H1 (cell line): ENCODE data around the gene RELCH. TPM values are rescaled to one million over a fixed set of nuclear protein-coding genes. Genes with fewer than 3 reads are reported as not detected.

ENCODE experiments used
- CTCF ChIA-PET: fragments of 300-600 bp; sonication (Branson Sonifier 250); formaldehyde crosslinking; loops from one replicate; lab custom pipeline; 2021; ENCODE audit not compliant: partially characterized antibody; lab: Charles Lee
- POLR2A ChIA-PET: fragments of 300-600 bp; sonication (Branson Sonifier 250); formaldehyde crosslinking; loops from one replicate; lab custom pipeline; 2021; ENCODE audit warnings: inconsistent platforms; ENCODE audit not compliant: partially characterized antibody; lab: Charles Lee
- DNase-seq, 2 experiments: peaks; one replicate each; pipeline versions ENCODE4 v3.0.0 to v3.0.0-alpha.2; 2010 to 2022; ENCODE audit warnings: low spot score in 2 of 2, low read depth in 1 of 2, mixed read lengths in 1 of 2
- FAIRE-seq: peaks from 2 replicates; lab custom pipeline; 2011; peaks lifted over from hg19 to GRCh38; lab: Jason Lieb, UNC
- H2AFZ ChIP-seq: 2 replicates; pipeline ENCODE4 v1.8.1; 2012; ENCODE audit warnings: low read length, inconsistent platforms
- H2AK5ac ChIP-seq: 2 replicates; pipeline ENCODE4 v1.6.1; 2013; ENCODE audit warnings: low read depth, low read length
- H2BK120ac ChIP-seq: replicated peaks from 2 replicates; pipeline ENCODE3; 2013; ENCODE audit warnings: low read depth, low read length, inconsistent platforms
- H2BK12ac ChIP-seq: 2 replicates; pipeline ENCODE4 v1.6.1; 2013; ENCODE audit warnings: low read depth, low read length
- H2BK15ac ChIP-seq: 2 replicates; pipeline ENCODE4 v1.6.1; 2013; ENCODE audit warnings: low read length
- H2BK20ac ChIP-seq: 2 replicates; pipeline ENCODE4 v1.6.1; 2013; ENCODE audit warnings: low read length
- H2BK5ac ChIP-seq: 2 replicates; pipeline ENCODE4 v1.6.1; 2013; ENCODE audit warnings: low read depth, low read length
- H3K14ac ChIP-seq: 2 replicates; pipeline ENCODE4 v1.6.1; 2013; ENCODE audit warnings: inconsistent platforms; ENCODE audit not compliant: insufficient read length
- H3K18ac ChIP-seq: 2 replicates; pipeline ENCODE4 v1.6.1; 2013; ENCODE audit warnings: low read length; ENCODE audit errors: extremely low read depth
- H3K23ac ChIP-seq: 2 replicates; pipeline ENCODE4 v1.6.1; 2013; ENCODE audit warnings: inconsistent platforms; ENCODE audit not compliant: insufficient read length
- H3K23me2 ChIP-seq: 2 replicates; pipeline ENCODE4 v1.6.1; 2013; ENCODE audit warnings: low read depth, low read length
- H3K27ac ChIP-seq: 2 replicates; pipeline ENCODE4 v1.6.1; 2011; ENCODE audit warnings: low read depth, low read length, inconsistent platforms
- H3K27me3 ChIP-seq, 4 experiments: replicated peaks in 1 of 4; 1 replicate in 1 of 4; 2 replicates in 3 of 4; pipeline versions ENCODE4 v1.6.1 to v1.8.1; 2011 to 2013; ENCODE audit warnings: low read length in 3 of 4, mild to moderate bottlenecking in 3 of 4, inconsistent platforms in 2 of 4, mixed read lengths in 2 of 4, moderate library complexity in 1 of 4; ENCODE audit not compliant: control insufficient read depth in 3 of 4, insufficient read depth in 3 of 4; ENCODE audit errors: extremely low read depth in 1 of 4
- H3K36me3 ChIP-seq, 4 experiments: 2 replicates each; pipeline versions ENCODE4 v1.6.1 to v1.8.1; 2011 to 2013; ENCODE audit warnings: mild to moderate bottlenecking in 4 of 4, low read length in 3 of 4, moderate library complexity in 2 of 4, control low read depth in 1 of 4, inconsistent platforms in 1 of 4; ENCODE audit not compliant: insufficient read depth in 4 of 4, control insufficient read depth in 2 of 4
- H3K4ac ChIP-seq: replicated peaks from 2 replicates; pipeline ENCODE3; 2013; ENCODE audit warnings: low read length, low read depth, mixed read lengths, inconsistent platforms; ENCODE audit not compliant: insufficient read length
- H3K4me1 ChIP-seq, 4 experiments: replicated peaks in 1 of 4; 1 replicate in 1 of 4; 2 replicates in 3 of 4; pipeline versions ENCODE4 v1.6.1 to v1.8.1; 2011 to 2013; ENCODE audit warnings: low read length in 3 of 4, inconsistent platforms in 2 of 4, mixed read lengths in 1 of 4; ENCODE audit not compliant: insufficient read depth in 4 of 4, control insufficient read depth in 3 of 4
- H3K4me2 ChIP-seq, 2 experiments: 2 replicates each; pipeline versions ENCODE4 v1.6.1 to v1.8.1; 2011 to 2013; ENCODE audit warnings: low read depth in 2 of 2, low read length in 2 of 2, control low read depth in 1 of 2, inconsistent platforms in 1 of 2, mild to moderate bottlenecking in 1 of 2; ENCODE audit not compliant: insufficient read depth in 1 of 2
- H3K4me3 ChIP-seq, 4 experiments: fragments of 200-600, 300-600 bp in 1 of 4; sonication (generic), shearing (Covaris generic), sonication (Bioruptor Twin) in 1 of 4; 2 replicates each; pipeline versions ENCODE4 v1.5.1 to v1.8.1; 2011 to 2016; ENCODE audit warnings: low read length in 4 of 4, low read depth in 3 of 4, control low read depth in 2 of 4, inconsistent platforms in 2 of 4, mild to moderate bottlenecking in 2 of 4, mixed read lengths in 1 of 4, moderate library complexity in 1 of 4; ENCODE audit not compliant: insufficient read depth in 2 of 4; ENCODE audit errors: extremely low read depth in 1 of 4
- H3K56ac ChIP-seq: replicated peaks from 2 replicates; pipeline ENCODE3; 2013; ENCODE audit warnings: low read depth, mild to moderate bottlenecking, mixed read lengths, low read length, inconsistent platforms; ENCODE audit not compliant: insufficient read length
- H3K79me1 ChIP-seq: 2 replicates; pipeline ENCODE4 v1.6.1; 2013; ENCODE audit warnings: low read depth, low read length, control low read depth
- H3K79me2 ChIP-seq, 2 experiments: 2 replicates each; pipeline versions ENCODE4 v1.6.1 to v1.8.1; 2012 to 2013; ENCODE audit warnings: low read length in 2 of 2, mild to moderate bottlenecking in 2 of 2, inconsistent platforms in 1 of 2; ENCODE audit not compliant: insufficient read depth in 2 of 2, control insufficient read depth in 1 of 2
- H3K9ac ChIP-seq, 4 experiments: replicated peaks in 1 of 4; 1 replicate in 1 of 4; 2 replicates in 3 of 4; pipeline versions ENCODE4 v1.6.1 to v1.8.1; 2011 to 2013; ENCODE audit warnings: low read depth in 3 of 4, low read length in 3 of 4, control low read depth in 2 of 4, mild to moderate bottlenecking in 2 of 4, moderate library complexity in 2 of 4, inconsistent platforms in 1 of 4; ENCODE audit errors: extremely low read depth in 1 of 4
- H3K9me3 ChIP-seq, 2 experiments: 2 replicates each; pipeline versions ENCODE4 v1.6.1 to v1.8.1; 2012 to 2013; ENCODE audit warnings: mild to moderate bottlenecking in 2 of 2, moderate library complexity in 2 of 2, control low read depth in 1 of 2, inconsistent platforms in 1 of 2, low read depth in 1 of 2, low read length in 1 of 2, mixed read lengths in 1 of 2; ENCODE audit not compliant: insufficient read depth in 2 of 2
- H4K20me1 ChIP-seq, 2 experiments: replicated peaks in 1 of 2; 2 replicates each; pipeline versions ENCODE3 to v1.8.1; 2011 to 2013; ENCODE audit warnings: inconsistent platforms in 2 of 2, low read length in 2 of 2, mild to moderate bottlenecking in 1 of 2; ENCODE audit not compliant: insufficient read depth in 2 of 2, control insufficient read depth in 1 of 2
- H4K5ac ChIP-seq: 2 replicates; pipeline ENCODE4 v1.6.1; 2013; ENCODE audit warnings: low read length, low read depth, mixed read lengths, inconsistent platforms; ENCODE audit not compliant: insufficient read length
- H4K8ac ChIP-seq: 2 replicates; pipeline ENCODE4 v1.8.0; 2013; ENCODE audit warnings: mild to moderate bottlenecking, moderate library complexity, low read length, inconsistent platforms; ENCODE audit not compliant: insufficient read depth; ENCODE audit errors: extremely low read depth
- H4K91ac ChIP-seq: replicated peaks from 2 replicates; pipeline ENCODE3; 2013; ENCODE audit warnings: low read length, mixed read lengths, inconsistent platforms; ENCODE audit not compliant: insufficient read length
- CEBPB ChIP-seq: IDR thresholded peaks from 2 replicates; pipeline ENCODE4 v1.6.1; 2012; ENCODE audit warnings: low read depth, low read length
- KDM5A ChIP-seq: fragments of 200-600 bp; IDR thresholded peaks from 2 replicates; pipeline ENCODE4 v1.7.1; 2012; ENCODE audit warnings: mild to moderate bottlenecking, low read length, inconsistent platforms, mixed read lengths
- RAD21 ChIP-seq, 2 experiments: IDR thresholded peaks in 1 of 2; conservative IDR thresholded peaks in 1 of 2; 2 replicates each; pipeline ENCODE4 v1.6.1; 2011; ENCODE audit warnings: low read depth in 2 of 2, low read length in 2 of 2, improper control_type of control experiment in 1 of 2, inconsistent platforms in 1 of 2, mild to moderate bottlenecking in 1 of 2, moderate library complexity in 1 of 2
- WGBS, 2 experiments: shearing (Covaris generic) in 1 of 2; methylation state at CpG; one replicate each; pipeline versions ENCODE4 v1.1.6 to v1.1.7; 2013 to 2015; ENCODE audit warnings: low lambda C conversion rate in 2 of 2, mixed read lengths in 2 of 2, inconsistent platforms in 1 of 2, low coverage in 1 of 2, missing lambda C conversion rate in 1 of 2; ENCODE audit not compliant: insufficient replicate concordance in 2 of 2, insufficient coverage in 1 of 2, insufficient read length in 1 of 2; ENCODE audit errors: extremely low coverage in 1 of 2, missing lambda C conversion rate in 1 of 2; 5-methylcytosine and 5-hydroxymethylcytosine counted together
- polyA plus RNA-seq, 7 experiments: library from polyadenylated mRNA; depleted of rRNA in 3 of 7; stranded (reverse) in 5 of 7; unstranded in 2 of 7; fragments of >200 nt in 5 of 7; fragments of 200-250 nt in 2 of 7; gene quantifications; 1 replicate in 5 of 7; 2 replicates in 1 of 7; 4 replicates in 1 of 7; pipeline versions ENCODE4 v1.2.1 to v1.2.3, GENCODE V29; 2011 to 2013; ENCODE audit warnings: missing spikeins in 2 of 7, mixed read lengths in 2 of 7
- total RNA-seq: library from RNA; stranded (reverse); fragmentation: NEBNext Ultra II Directional; extraction: Animal tissue kit (Norgen Biotek cat#: 25700); gene quantifications from 2 replicates; pipeline ENCODE4 v1.2.1, GENCODE V29; 2021

Gene RELCH
- total and polyA plus RNA-seq, 2 of the 8 experiments (the other 6 are each of a cell fraction or from before 2014, with no cell fraction given) = 7.3 to 26.9 TPM

DNA sequence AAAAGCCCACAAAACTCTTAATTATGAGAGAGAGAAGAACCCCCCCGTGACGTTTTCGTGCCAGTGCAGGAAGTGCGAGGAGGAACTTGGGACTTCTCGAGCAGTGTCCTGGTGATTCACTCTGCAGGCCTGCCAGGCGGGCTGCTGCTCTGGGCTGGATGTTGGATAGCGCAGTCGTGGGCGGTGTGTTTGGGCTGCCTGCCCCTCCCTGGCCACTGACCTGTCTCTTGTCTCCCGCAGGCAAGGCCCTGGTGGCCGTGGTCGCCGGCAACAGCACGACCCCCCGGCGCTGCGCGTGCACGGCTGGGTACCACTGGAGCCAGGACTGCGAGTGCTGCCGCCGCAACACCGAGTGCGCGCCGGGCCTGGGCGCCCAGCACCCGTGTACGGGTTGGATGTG is 167.1 kb downstream of the RELCH start:
- no peak overlapping the region for H2BK15ac ChIP-seq
- no peak overlapping the region for H3K56ac ChIP-seq
- peak overlapping the region; percentile 76; the same call in 1 of the 2 replicates for H4K8ac ChIP-seq
- no peak overlapping the region for H4K91ac ChIP-seq
- H4K5ac ChIP-seq = no peak overlapping the region
- peaks cover 0 to 2% of the 10 kb centered on the region in 2 experiments for H4K20me1 ChIP-seq
- ChIA-PET CTCF (interaction anchor here (0.7 kb wide), 1 partner anchor 92 kb away, joined by 3 read pairs; no protein-coding TSS in a partner anchor), POLR2A (no interaction called here)
- no peak for DNase-seq
- no peak overlapping the region for H3K4ac ChIP-seq
- H3K9ac ChIP-seq = no peak overlapping the region
- FAIRE-seq = no peak
- H2AK5ac ChIP-seq = no peak overlapping the region
- WGBS, 2 experiments = 94% methylated on average over 29 of the region's 29 CpGs; no CpG with 5 or more reads in 1 of the 2 experiments
- H3K9me3 ChIP-seq = no peaks in the 10 kb centered on the region
- no peak overlapping the region for H2AFZ ChIP-seq
- H3K4me1 ChIP-seq = peaks cover 0 to 4% (median 0%) of the 10 kb centered on the region in 4 experiments; a peak in 3 of 7 replicates
- no peak for TF ChIP-seq RAD21 (IDR thresholded peaks at IDR 0.05 in 1 of 2, conservative IDR thresholded peaks at IDR 0.05 in 1 of 2; ENCODE audit: low read depth in 2 of 2, low read length in 2 of 2)
- no peak for TF ChIP-seq CEBPB
- no peak for TF ChIP-seq KDM5A
- no peak overlapping the region for H3K4me2 ChIP-seq
- no peak overlapping the region for H3K14ac ChIP-seq
- no peak overlapping the region for H2BK20ac ChIP-seq
- H3K79me2 ChIP-seq = no peaks in the 10 kb centered on the region
- no peak overlapping the region for H2BK12ac ChIP-seq
- H2BK120ac ChIP-seq = no peak overlapping the region
- peak overlapping the region; percentile 40; the same call in 1 of the 2 replicates for H2BK5ac ChIP-seq
- H3K23me2 ChIP-seq = no peaks in the 10 kb centered on the region
- H3K27ac ChIP-seq = peak overlapping the region; percentile 19; the same call in 1 of the 2 replicates
- no peak overlapping the region for H3K4me3 ChIP-seq
- no peaks in the 10 kb centered on the region for H3K79me1 ChIP-seq
- H3K23ac ChIP-seq = no peak overlapping the region
- H3K18ac ChIP-seq = no peak overlapping the region
- peaks cover 0 to 16% (median 5%) of the 10 kb centered on the region in 4 experiments; a peak in 5 of 8 replicates for H3K36me3 ChIP-seq
- no peaks in the 10 kb centered on the region for H3K27me3 ChIP-seq
